Common myeloid progenitor, CD34-positive (primary cell): ENCODE measurements around the gene LRPPRC.
"Not testable (repeated sequence)": the region's sequence is repeated elsewhere in the genome, so short reads cannot be mapped to it uniquely, and the experiment has no call there.

Experiments used
- CTCF ChIA-PET: fragments of 350-600 bp; sonication (Branson Sonifier 250); formaldehyde crosslinking; loops from one replicate; lab custom pipeline; 2021; ENCODE audit warnings: antibody characterized with exemption; lab: Charles Lee
- POLR2A ChIA-PET: fragments of 350-600 bp; sonication (Branson Sonifier 250); formaldehyde crosslinking; loops from one replicate; lab custom pipeline; 2021; ENCODE audit warnings: antibody characterized with exemption; lab: Charles Lee
- DNase-seq, 3 donors: peaks; one replicate each; pipeline versions ENCODE4 v3.0.0 to v3.0.0-alpha.2; 2013
- H3K27ac ChIP-seq, 2 experiments: 1 replicate in 1 of 2; 2 replicates in 1 of 2; pipeline ENCODE4 v1.7.0; 2013; ENCODE audit warnings: inconsistent platforms in 2 of 2, low read length in 2 of 2, mild to moderate bottlenecking in 2 of 2, low read depth in 1 of 2, moderate library complexity in 1 of 2; ENCODE audit not compliant: severe bottlenecking in 2 of 2, insufficient read depth in 1 of 2, poor library complexity in 1 of 2
- H3K27me3 ChIP-seq, 5 experiments: replicated peaks in 2 of 5; 1 replicate in 3 of 5; 2 replicates in 2 of 5; pipeline versions ENCODE4 v1.6.1 to v1.7.0; 2013; ENCODE audit warnings: low read length in 4 of 5, mild to moderate bottlenecking in 2 of 5, moderate library complexity in 2 of 5, inconsistent platforms in 1 of 5; ENCODE audit not compliant: insufficient read depth in 5 of 5, control insufficient read depth in 4 of 5
- H3K36me3 ChIP-seq, 4 experiments: 1 replicate in 2 of 4; 2 replicates in 2 of 4; pipeline versions ENCODE4 v1.6.1 to v1.7.0; 2013; ENCODE audit warnings: low read length in 3 of 4, control low read depth in 1 of 4, mild to moderate bottlenecking in 1 of 4; ENCODE audit not compliant: control insufficient read depth in 4 of 4, insufficient read depth in 4 of 4
- H3K4me1 ChIP-seq, 4 experiments: 1 replicate in 3 of 4; 2 replicates in 1 of 4; pipeline versions ENCODE4 v1.6.1 to v1.7.1; 2013; ENCODE audit warnings: low read length in 3 of 4, mild to moderate bottlenecking in 3 of 4, control low read depth in 1 of 4, inconsistent platforms in 1 of 4, moderate library complexity in 1 of 4; ENCODE audit not compliant: control insufficient read depth in 4 of 4, insufficient read depth in 4 of 4; ENCODE audit errors: control extremely low read depth in 1 of 4
- H3K4me3 ChIP-seq, 7 experiments: 1 replicate in 4 of 7; 2 replicates in 3 of 7; pipeline versions ENCODE4 v1.5.1 to v1.7.0; 2013; ENCODE audit warnings: mild to moderate bottlenecking in 7 of 7, low read length in 6 of 7, moderate library complexity in 6 of 7, inconsistent platforms in 2 of 7, low read depth in 2 of 7, control low read depth in 1 of 7; ENCODE audit not compliant: insufficient read depth in 4 of 7, control insufficient read depth in 1 of 7; ENCODE audit errors: extremely low read depth in 1 of 7
- H3K9me3 ChIP-seq, 5 experiments: 1 replicate in 4 of 5; 2 replicates in 1 of 5; pipeline versions ENCODE4 v1.6.1 to v1.7.1; 2013; ENCODE audit warnings: low read length in 4 of 5, mild to moderate bottlenecking in 2 of 5, inconsistent platforms in 1 of 5, low read depth in 1 of 5, moderate library complexity in 1 of 5; ENCODE audit not compliant: control insufficient read depth in 4 of 5, insufficient read depth in 2 of 5; ENCODE audit errors: control extremely low read depth in 1 of 5
- WGBS: methylation state at CpG from one replicate; pipeline ENCODE4 v1.1.5; 2013; ENCODE audit not compliant: insufficient coverage; 5-methylcytosine and 5-hydroxymethylcytosine counted together

Gene LRPPRC

DNA sequence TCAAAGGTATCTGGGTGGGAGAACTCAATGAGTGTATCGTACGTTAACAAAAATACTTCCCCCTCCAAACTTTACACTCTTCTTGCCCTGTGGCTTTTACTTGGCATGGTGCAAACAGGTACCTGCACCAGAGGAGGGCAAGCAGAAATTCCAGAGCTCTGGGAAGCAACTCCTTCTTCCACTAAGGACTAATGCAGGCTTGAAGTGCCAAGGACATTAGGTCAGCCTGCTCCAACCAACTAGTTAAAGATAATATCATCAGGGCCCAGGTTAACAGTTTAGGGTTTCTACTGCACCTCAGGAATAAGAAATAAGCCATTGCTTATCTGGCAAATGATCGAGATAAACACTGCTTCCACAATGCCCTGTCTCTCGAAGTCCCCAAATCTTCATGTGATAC, 70.4 kb downstream of the LRPPRC start:
- DNase-seq: no peak
- Histone ChIP-seq H3K4me1 (no peaks in the 10 kb centered on the region), H3K4me3 (no peak overlapping the region), H3K27ac (no peak overlapping the region), H3K9me3 (no peaks in the 10 kb centered on the region), H3K36me3 (peaks cover 15 to 75% (median 28%) of the 10 kb centered on the region in 4 experiments), H3K27me3 (no peaks in the 10 kb centered on the region)
- CTCF ChIA-PET: no interaction called here
- POLR2A ChIA-PET: no interaction called here
- WGBS: 100% methylated on average over 2 of the region's 4 CpGs

DNA sequence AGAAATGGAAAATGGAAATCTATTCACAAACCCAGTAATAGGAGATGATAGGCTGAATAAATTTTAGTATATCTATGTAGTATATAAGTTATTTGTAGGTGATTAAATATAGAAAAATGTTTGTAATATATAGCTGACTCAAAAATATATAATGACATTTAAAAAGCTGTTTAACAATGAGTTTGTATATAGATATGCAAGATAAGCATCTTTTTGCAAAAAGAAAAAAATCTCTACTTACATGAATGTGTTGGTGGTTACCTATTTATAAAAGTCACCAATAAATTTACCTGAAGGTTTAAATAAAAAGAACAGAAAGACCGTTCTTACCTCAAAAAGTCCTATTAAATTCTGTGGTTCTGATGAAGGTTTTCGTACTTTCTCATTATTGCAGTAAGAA, 71.3 kb downstream of the LRPPRC start:
- Histone ChIP-seq H3K4me3 (no peak overlapping the region), H3K27me3 (no peaks in the 10 kb centered on the region), H3K27ac (no peak overlapping the region), H3K9me3 (no peaks in the 10 kb centered on the region), H3K4me1 (no peaks in the 10 kb centered on the region), H3K36me3 (peaks cover 15 to 68% (median 25%) of the 10 kb centered on the region in 4 experiments)
- POLR2A ChIA-PET: no interaction called here
- CTCF ChIA-PET: no interaction called here
- DNase-seq: no peak
- WGBS: no CpG with 5 or more reads among the region's 2 CpGs

DNA sequence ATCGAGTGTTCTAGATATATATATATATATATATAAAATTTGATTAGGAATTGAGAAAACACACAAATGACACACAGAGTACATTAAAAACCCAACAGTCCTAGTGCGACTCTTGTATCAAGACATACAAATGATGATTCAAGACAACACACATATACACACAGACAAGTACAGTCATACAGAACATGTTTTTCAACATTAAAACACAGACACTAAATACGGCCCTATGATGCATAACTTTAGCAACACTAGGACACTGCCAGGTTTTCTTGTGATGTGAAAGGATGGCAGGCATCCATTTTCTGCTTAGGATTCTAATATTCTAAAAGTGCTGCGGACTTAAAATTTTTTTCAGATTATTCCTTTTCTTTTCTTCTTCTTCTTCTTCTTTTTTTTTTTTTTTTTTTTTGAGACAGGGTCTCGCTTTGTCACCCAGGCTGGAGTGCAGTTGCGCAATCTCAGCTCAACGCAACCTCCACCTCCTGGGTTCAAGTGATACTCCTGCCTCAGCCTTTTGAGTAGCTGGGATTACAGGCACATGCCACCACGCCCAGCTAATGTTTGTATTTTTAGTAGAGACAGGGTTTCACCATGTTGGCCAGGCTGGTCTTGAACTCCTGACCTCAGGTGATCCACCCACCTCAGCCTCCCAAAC, 84.5 kb downstream of the LRPPRC start:
- WGBS: 60% methylated on average over 1 of the region's 8 CpGs
- H3K9me3 ChIP-seq, H3K27me3 ChIP-seq, H3K4me3 ChIP-seq, DNase-seq, H3K4me1 ChIP-seq, H3K27ac ChIP-seq, CTCF ChIA-PET, POLR2A ChIA-PET: not testable (repeated sequence)
- H3K36me3 ChIP-seq: peaks cover 5 to 73% (median 41%) of the 10 kb centered on the region in 4 experiments

DNA sequence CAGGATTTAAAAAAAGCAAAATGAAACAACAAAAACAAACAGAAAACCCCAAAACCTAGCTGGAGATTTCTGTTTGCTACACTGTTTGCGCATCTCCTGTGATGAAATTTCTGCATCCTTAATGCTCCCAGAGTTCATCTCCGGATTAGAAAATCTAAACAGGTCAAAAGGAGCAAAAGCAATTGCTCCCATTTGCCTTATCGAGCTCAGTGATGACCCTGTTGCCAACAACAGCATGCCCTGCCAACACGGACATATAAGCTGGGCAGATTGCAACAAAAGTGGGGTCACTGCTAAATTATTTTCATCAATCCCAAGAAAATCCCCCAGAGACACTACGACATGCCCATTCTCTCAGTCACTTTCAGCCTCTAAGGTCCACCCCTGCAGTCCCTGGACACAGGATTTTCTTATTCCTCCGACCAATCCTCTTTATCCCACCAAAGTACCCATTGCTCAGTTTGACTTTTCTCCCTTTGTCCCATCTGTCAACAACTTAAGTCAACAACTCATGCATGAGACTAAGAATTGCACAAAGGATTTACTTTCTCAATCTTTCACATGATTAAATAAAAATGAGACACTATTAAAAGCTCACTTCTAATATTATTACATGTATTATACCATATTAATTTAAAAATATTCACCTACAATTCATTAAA, 89.2 kb downstream of the LRPPRC start:
- 99% methylated on average over 6 of the region's 6 CpGs for WGBS
- Histone ChIP-seq H3K36me3 (peaks cover 12 to 66% (median 32%) of the 10 kb centered on the region in 4 experiments), H3K27ac (no peak overlapping the region), H3K4me3 (no peak overlapping the region), H3K9me3 (no peaks in the 10 kb centered on the region), H3K27me3 (no peaks in the 10 kb centered on the region), H3K4me1 (no peaks in the 10 kb centered on the region)
- ChIA-PET CTCF (interaction anchor here (1.3 kb wide), 1 partner anchor 9 kb away, joined by 3 read pairs; no protein-coding TSS in a partner anchor), POLR2A (no interaction called here)
- DNase-seq: no peak

DNA sequence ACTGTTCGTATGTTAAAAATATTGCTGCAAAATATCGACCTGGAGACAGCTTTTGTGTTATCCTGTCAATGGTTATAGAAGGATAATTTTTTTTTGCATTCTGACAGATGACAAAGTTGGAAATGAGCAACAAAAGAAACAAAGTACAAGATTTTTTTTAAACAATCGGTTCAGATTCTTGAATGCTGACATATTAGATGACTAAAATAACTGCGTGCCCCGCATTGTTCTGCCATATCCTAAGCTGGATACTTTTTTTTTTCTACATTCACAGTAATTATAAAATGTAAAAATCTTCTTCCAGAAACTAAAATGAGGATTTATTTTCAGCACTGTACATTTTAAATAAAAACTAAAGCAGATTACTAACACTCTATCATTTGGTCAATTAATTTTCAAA, 89.9 kb downstream of the LRPPRC start:
- ChIA-PET POLR2A (no interaction called here), CTCF (interaction anchor here (1.3 kb wide), 1 partner anchor 9 kb away, joined by 3 read pairs; no protein-coding TSS in a partner anchor)
- Histone ChIP-seq H3K4me1 (no peaks in the 10 kb centered on the region), H3K4me3 (no peak overlapping the region), H3K9me3 (no peaks in the 10 kb centered on the region), H3K36me3 (peaks cover 14 to 67% (median 33%) of the 10 kb centered on the region in 4 experiments), H3K27ac (no peak overlapping the region), H3K27me3 (no peaks in the 10 kb centered on the region)
- DNase-seq: no peak
- 100% methylated on average over 3 of the region's 5 CpGs for WGBS

DNA sequence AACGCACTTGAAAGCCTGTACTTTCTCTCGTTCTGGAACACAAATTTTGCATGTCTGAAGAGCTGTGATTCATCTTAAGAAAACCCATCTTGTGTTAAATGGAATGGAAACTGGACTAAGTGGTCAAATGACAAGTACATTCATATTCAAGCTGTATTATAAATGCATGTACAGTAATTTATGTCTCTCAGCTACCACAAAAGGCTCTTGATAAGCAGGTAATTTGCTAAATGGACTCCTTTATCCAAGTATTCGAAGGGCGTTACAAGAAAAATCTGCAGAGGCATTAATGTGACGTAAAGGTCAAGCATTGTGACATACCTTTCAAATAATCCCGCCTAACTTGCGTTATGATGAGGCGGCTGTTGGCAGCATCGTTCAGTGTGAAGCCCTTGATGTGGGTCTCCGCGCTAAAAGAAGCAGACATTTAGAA, 90.4 kb downstream of the LRPPRC start:
- no peaks in the 10 kb centered on the region for H3K4me1 ChIP-seq
- WGBS: 94% methylated on average over 11 of the region's 11 CpGs
- H3K36me3 ChIP-seq: peaks cover 14 to 67% (median 32%) of the 10 kb centered on the region in 4 experiments
- ChIA-PET POLR2A (no interaction called here), CTCF (no interaction called here)
- H3K4me3 ChIP-seq: no peak overlapping the region
- DNase-seq: no peak
- no peaks in the 10 kb centered on the region for H3K27me3 ChIP-seq
- H3K27ac ChIP-seq: no peak overlapping the region
- H3K9me3 ChIP-seq: no peaks in the 10 kb centered on the region

DNA sequence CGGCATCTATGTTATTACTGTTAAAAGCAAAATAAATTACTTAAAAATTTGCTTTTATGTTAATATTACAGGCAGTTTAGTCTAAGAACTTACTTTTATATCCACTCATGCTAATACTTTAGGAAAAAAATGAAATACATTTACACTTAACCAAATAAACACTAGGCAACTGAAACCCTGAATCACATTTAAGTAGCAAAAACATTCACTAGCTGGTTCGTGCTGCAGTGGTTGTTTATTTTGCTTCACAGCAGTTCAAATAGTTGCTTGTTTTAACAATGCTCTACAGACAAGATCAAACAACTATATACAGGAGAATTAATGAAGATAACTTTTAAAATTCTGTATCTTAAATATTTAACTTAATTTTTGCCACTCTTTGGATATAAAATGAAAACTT, 96.2 kb downstream of the LRPPRC start:
- Histone ChIP-seq H3K27ac (no peak overlapping the region), H3K27me3 (no peaks in the 10 kb centered on the region), H3K36me3 (peaks cover 11 to 73% (median 43%) of the 10 kb centered on the region in 4 experiments), H3K9me3 (no peaks in the 10 kb centered on the region), H3K4me1 (no peaks in the 10 kb centered on the region), H3K4me3 (no peak overlapping the region)
- 100% methylated on average over 1 of the region's 2 CpGs for WGBS
- DNase-seq: no peak
- ChIA-PET POLR2A (no interaction called here), CTCF (no interaction called here)
